Activated T-helper 1 cell treated with anti-CD3 and anti-CD28 coated beads, Interleukin-12 subunit alpha, Interleukin-12 subunit beta, Interleukin-2, Interleukin-4 antibody, amounts not matched to agents 30 ng/mL and 10 ng/mL and 1 ng/mL, durations not matched to agents 14 hours and 24 hours and 36 hours (primary cell): ENCODE measurements around the gene MEIS3. TPM values are rescaled to one million over a fixed set of nuclear protein-coding genes. Genes with fewer than 3 reads are reported as not detected.

Source experiments
- DNase-seq: peaks from one replicate; pipeline ENCODE4 v3.0.0; 2021; ENCODE audit warnings: low spot score
- H3K27ac Mint-ChIP-seq: one replicate; pipeline ENCODE4 v1.8.0; 2021; ENCODE audit warnings: mild to moderate bottlenecking, mixed read lengths
- H3K27me3 Mint-ChIP-seq: one replicate; pipeline ENCODE4 v1.8.0; 2022; ENCODE audit warnings: mild to moderate bottlenecking, moderate library complexity, mixed read lengths; ENCODE audit not compliant: insufficient read depth
- H3K36me3 Mint-ChIP-seq: one replicate; pipeline ENCODE4 v1.8.0; 2021; ENCODE audit warnings: low read depth, mixed read lengths
- H3K4me1 Mint-ChIP-seq: one replicate; pipeline ENCODE4 v1.8.0; 2021; ENCODE audit warnings: low read depth, mixed read lengths
- H3K4me3 Mint-ChIP-seq: one replicate; pipeline ENCODE4 v1.8.0; 2021; ENCODE audit warnings: mild to moderate bottlenecking, moderate library complexity, mixed read lengths
- H3K9me3 Mint-ChIP-seq: one replicate; pipeline ENCODE4 v1.8.0; 2021; ENCODE audit warnings: mixed read lengths
- intact Hi-C: fragments of 100-400 bp; cut with micrococcal nuclease; formaldehyde crosslinking; loops from one replicate; pipeline ENCODE4 v1.15.1; 2024
- total RNA-seq: library from RNA; stranded (reverse); gene quantifications from 2 replicates; pipeline ENCODE4 v1.2.3, GENCODE V29; 2022

The MEIS3 gene
- not detected in 2 replicates for total RNA-seq

GRCh38 chr19:47419030-47419783 lies at the start of gene MEIS3:
MEIS3 (minus strand) TSS chr19:47419527; CDS start chr19:47419081, 446 bp downstream.
- peaks cover 79% of the 10 kb centered on the region for H3K27me3 Mint-ChIP-seq
- H3K27ac Mint-ChIP-seq: no peak within 1 kb of the TSS
- H3K36me3 Mint-ChIP-seq: peaks cover 7% of the 10 kb centered on the region
- DNase-seq: no peak
- intact Hi-C loops: no loop called here
- H3K4me1 Mint-ChIP-seq: peaks cover 15% of the 10 kb centered on the region
- no peak within 1 kb of the TSS for H3K4me3 Mint-ChIP-seq
- no peaks in the 10 kb centered on the region for H3K9me3 Mint-ChIP-seq

GRCh38 chr19:47467914-47468313 lies 48.6 kb upstream of the MEIS3 start:
- Mint-ChIP-seq H3K27me3 (peaks cover 38% of the 10 kb centered on the region), H3K9me3 (no peaks in the 10 kb centered on the region), H3K36me3 (no peaks in the 10 kb centered on the region), H3K4me3 (no peak overlapping the region), H3K4me1 (no peaks in the 10 kb centered on the region), H3K27ac (no peak overlapping the region)
- no peak for DNase-seq
- intact Hi-C loops: no loop called here

- Mint-ChIP-seq H3K27me3 (peaks cover 32% of the 10 kb centered on the region), H3K36me3 (no peaks in the 10 kb centered on the region), H3K9me3 (no peaks in the 10 kb centered on the region), H3K4me1 (no peaks in the 10 kb centered on the region), H3K4me3 (no peak overlapping the region), H3K27ac (no peak overlapping the region)
- intact Hi-C loops: no loop called here
- no peak for DNase-seq
Measured at GRCh38 chr19:47465957-47466356, 46.6 kb upstream of the MEIS3 start.

GRCh38 chr19:47464675-47465419 lies 45.5 kb upstream of the MEIS3 start:
- intact Hi-C loops: no loop called here
- no peak overlapping the region for H3K4me3 Mint-ChIP-seq
- no peak overlapping the region for H3K27ac Mint-ChIP-seq
- no peak for DNase-seq
- H3K27me3 Mint-ChIP-seq: peaks cover 26% of the 10 kb centered on the region
- no peaks in the 10 kb centered on the region for H3K4me1 Mint-ChIP-seq
- H3K36me3 Mint-ChIP-seq: no peaks in the 10 kb centered on the region
- no peaks in the 10 kb centered on the region for H3K9me3 Mint-ChIP-seq

- Mint-ChIP-seq H3K9me3 (no peaks in the 10 kb centered on the region), H3K4me3 (no peak overlapping the region)
Measured at GRCh38 chr19:47461876-47462275, 42.5 kb upstream of the MEIS3 start.

GRCh38 chr19:47459477-47459876 lies 40.1 kb upstream of the MEIS3 start:
- no peak overlapping the region for H3K4me3 Mint-ChIP-seq
- no peaks in the 10 kb centered on the region for H3K36me3 Mint-ChIP-seq
- peaks cover 26% of the 10 kb centered on the region for H3K27me3 Mint-ChIP-seq
- no peaks in the 10 kb centered on the region for H3K4me1 Mint-ChIP-seq
- DNase-seq: no peak
- intact Hi-C loops: no loop called here
- H3K9me3 Mint-ChIP-seq: no peaks in the 10 kb centered on the region
- H3K27ac Mint-ChIP-seq: no peak overlapping the region

More at GRCh38 chr19:47461876-47462275, 42.5 kb upstream of the MEIS3 start:
- Mint-ChIP-seq H3K36me3 (no peaks in the 10 kb centered on the region), H3K27me3 (peaks cover 11% of the 10 kb centered on the region), H3K4me1 (no peaks in the 10 kb centered on the region), H3K27ac (no peak overlapping the region)
- intact Hi-C loops: no loop called here
- DNase-seq: no peak

- no peaks in the 10 kb centered on the region for H3K9me3 Mint-ChIP-seq
- no peak overlapping the region for H3K4me3 Mint-ChIP-seq
- intact Hi-C loops: no loop called here
- no peak for DNase-seq
- peaks cover 24% of the 10 kb centered on the region for H3K27me3 Mint-ChIP-seq
- H3K4me1 Mint-ChIP-seq: no peaks in the 10 kb centered on the region
- no peak overlapping the region for H3K27ac Mint-ChIP-seq
- H3K36me3 Mint-ChIP-seq: no peaks in the 10 kb centered on the region
Measured at GRCh38 chr19:47458672-47459071, 39.3 kb upstream of the MEIS3 start.

GRCh38 chr19:47456721-47457474 lies 37.6 kb upstream of the MEIS3 start:
- intact Hi-C loops: no loop called here
- Mint-ChIP-seq H3K36me3 (no peaks in the 10 kb centered on the region), H3K27me3 (peaks cover 25% of the 10 kb centered on the region), H3K4me3 (no peak overlapping the region), H3K4me1 (no peaks in the 10 kb centered on the region), H3K9me3 (no peaks in the 10 kb centered on the region), H3K27ac (no peak overlapping the region)
- no peak for DNase-seq

GRCh38 chr19:47450478-47450877 lies 31.2 kb upstream of the MEIS3 start:
- H3K27ac Mint-ChIP-seq: no peak overlapping the region
- intact Hi-C loops: no loop called here
- H3K4me1 Mint-ChIP-seq: peaks cover 18% of the 10 kb centered on the region
- peaks cover 46% of the 10 kb centered on the region for H3K27me3 Mint-ChIP-seq
- no peak for DNase-seq
- H3K9me3 Mint-ChIP-seq: no peaks in the 10 kb centered on the region
- H3K36me3 Mint-ChIP-seq: no peaks in the 10 kb centered on the region
- no peak overlapping the region for H3K4me3 Mint-ChIP-seq

- Mint-ChIP-seq H3K27me3 (peaks cover 54% of the 10 kb centered on the region), H3K36me3 (no peaks in the 10 kb centered on the region), H3K9me3 (no peaks in the 10 kb centered on the region), H3K27ac (no peak overlapping the region), H3K4me1 (peaks cover 39% of the 10 kb centered on the region), H3K4me3 (no peak overlapping the region)
- DNase-seq: no peak
- intact Hi-C loops: no loop called here
Measured at GRCh38 chr19:47448360-47448727, 29.0 kb upstream of the MEIS3 start.

- peak; percentile 69 for DNase-seq
- Mint-ChIP-seq H3K27ac (peak overlapping the region; percentile 56), H3K9me3 (no peaks in the 10 kb centered on the region), H3K27me3 (peaks cover 59% of the 10 kb centered on the region), H3K4me3 (peak overlapping the region; percentile 58), H3K36me3 (no peaks in the 10 kb centered on the region), H3K4me1 (peaks cover 44% of the 10 kb centered on the region)
- intact Hi-C loops: loop anchor here (1.0 to 2.0 kb wide), 2 partner anchors 19 to 37 kb away; partner anchors contain the start of gene KPTN
Measured at GRCh38 chr19:47447470-47448359, 28.4 kb upstream of the MEIS3 start.
